ENCODE results near the gene CYSTM1. TPM values are rescaled to one million over a fixed set of nuclear protein-coding genes. Genes with fewer than 3 reads are reported as not detected.

Gene CYSTM1
- total RNA-seq, 1 experiment from 2014 or later, result 93.5 TPM

DNA sequence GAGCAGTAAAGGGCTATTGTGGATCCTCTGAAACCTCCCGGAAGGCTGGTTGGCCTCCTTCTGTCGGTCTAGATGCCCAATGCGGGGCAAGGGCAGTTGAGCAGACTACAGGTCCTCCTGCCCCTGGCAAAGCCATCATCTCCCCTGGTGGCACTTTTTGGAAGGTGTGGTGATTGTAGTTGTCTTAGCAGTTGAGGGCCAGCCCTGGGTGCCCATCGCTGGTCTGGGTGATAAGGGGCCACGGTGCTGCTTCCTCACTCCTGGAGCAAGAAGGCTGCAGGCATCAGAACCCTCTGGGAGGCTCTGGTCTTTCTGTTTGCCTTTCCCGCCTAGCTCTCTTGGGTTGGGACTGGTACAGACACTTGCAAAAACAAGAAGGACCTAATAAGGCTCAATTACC is 63.8 kb downstream of the CYSTM1 start:
- ChIA-PET CTCF (interaction anchor here (1.0 to 1.4 kb wide), 2 partner anchors 13 to 113 kb away, joined by 4 to 7 read pairs; no protein-coding TSS in a partner anchor), POLR2A (no interaction called here)
- Mint-ChIP-seq H3K36me3 (ENCODE audit: insufficient read depth, unreplicated experiment) (peaks cover 26% of the 10 kb centered on the region), H3K4me3 (ENCODE audit: unreplicated experiment) (no peak overlapping the region), H3K27me3 (ENCODE audit: insufficient read depth, unreplicated experiment) (no peaks in the 10 kb centered on the region), H3K9me3 (ENCODE audit: unreplicated experiment) (no peaks in the 10 kb centered on the region), H3K27ac (ENCODE audit: unreplicated experiment) (no peak overlapping the region), H3K4me1 (ENCODE audit: low read depth, unreplicated experiment) (peaks cover 18% of the 10 kb centered on the region)
- H3K27me3 ChIP-seq (replicated peaks; ENCODE audit: control insufficient read depth, insufficient read depth, low read length), result no peaks in the 10 kb centered on the region
- no peaks in the 10 kb centered on the region for H3K36me3 ChIP-seq (ENCODE audit: control insufficient read depth, insufficient read depth, low read length)
- no TSS peak for BruUV-seq (replicated peaks)
- DNase-seq, result no peak
- no peaks in the 10 kb centered on the region for H3K9me3 ChIP-seq
- intact Hi-C loops (cut with micrococcal nuclease; ENCODE audit: unreplicated experiment), result loop anchor here (5.0 kb wide), 1 partner anchor 61 kb away; the partner anchor contains the start of gene CYSTM1
- H3K4me3 ChIP-seq (ENCODE audit: low read depth, low read length), result no peak overlapping the region
- TF ChIP-seq, protein P1, sequence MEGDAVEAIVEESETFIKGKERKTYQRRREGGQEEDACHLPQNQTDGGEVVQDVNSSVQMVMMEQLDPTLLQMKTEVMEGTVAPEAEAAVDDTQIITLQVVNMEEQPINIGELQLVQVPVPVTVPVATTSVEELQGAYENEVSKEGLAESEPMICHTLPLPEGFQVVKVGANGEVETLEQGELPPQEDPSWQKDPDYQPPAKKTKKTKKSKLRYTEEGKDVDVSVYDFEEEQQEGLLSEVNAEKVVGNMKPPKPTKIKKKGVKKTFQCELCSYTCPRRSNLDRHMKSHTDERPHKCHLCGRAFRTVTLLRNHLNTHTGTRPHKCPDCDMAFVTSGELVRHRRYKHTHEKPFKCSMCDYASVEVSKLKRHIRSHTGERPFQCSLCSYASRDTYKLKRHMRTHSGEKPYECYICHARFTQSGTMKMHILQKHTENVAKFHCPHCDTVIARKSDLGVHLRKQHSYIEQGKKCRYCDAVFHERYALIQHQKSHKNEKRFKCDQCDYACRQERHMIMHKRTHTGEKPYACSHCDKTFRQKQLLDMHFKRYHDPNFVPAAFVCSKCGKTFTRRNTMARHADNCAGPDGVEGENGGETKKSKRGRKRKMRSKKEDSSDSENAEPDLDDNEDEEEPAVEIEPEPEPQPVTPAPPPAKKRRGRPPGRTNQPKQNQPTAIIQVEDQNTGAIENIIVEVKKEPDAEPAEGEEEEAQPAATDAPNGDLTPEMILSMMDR (IDR thresholded peaks at IDR 0.05; ENCODE audit: insufficient read depth in 1 of 2, low read depth in 1 of 2, low read length in 1 of 2, severe bottlenecking in 1 of 2, unreplicated experiment in 1 of 2), result no peak
- peaks cover 37% of the 10 kb centered on the region for H3K4me1 ChIP-seq

DNA sequence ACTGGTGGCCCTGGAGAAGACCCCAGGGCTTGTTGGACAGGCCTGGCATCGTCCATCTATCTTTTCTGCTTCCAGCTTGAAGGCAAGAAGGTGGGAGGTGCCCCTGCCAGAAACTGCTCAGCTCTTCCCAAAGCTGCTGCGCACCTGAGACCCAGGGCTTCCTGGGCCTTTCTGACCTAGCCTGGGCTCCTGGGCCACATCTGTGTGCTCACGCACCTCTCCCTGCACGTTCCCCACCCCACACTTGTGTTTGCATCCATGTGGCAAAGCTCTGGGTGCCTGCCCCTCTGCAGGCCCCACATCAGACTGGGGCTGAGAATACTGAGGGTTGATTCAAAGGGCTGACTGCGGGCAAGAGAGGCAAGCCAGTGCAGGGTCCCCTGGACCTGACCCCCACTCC is 64.5 kb downstream of the CYSTM1 start:
- Mint-ChIP-seq H3K36me3 (ENCODE audit: insufficient read depth, unreplicated experiment) (peaks cover 30% of the 10 kb centered on the region), H3K9me3 (ENCODE audit: unreplicated experiment) (no peaks in the 10 kb centered on the region), H3K4me1 (ENCODE audit: low read depth, unreplicated experiment) (peaks cover 15% of the 10 kb centered on the region), H3K27me3 (ENCODE audit: insufficient read depth, unreplicated experiment) (no peaks in the 10 kb centered on the region), H3K4me3 (ENCODE audit: unreplicated experiment) (no peak overlapping the region), H3K27ac (ENCODE audit: unreplicated experiment) (no peak overlapping the region)
- H3K36me3 ChIP-seq (ENCODE audit: control insufficient read depth, insufficient read depth, low read length), result no peaks in the 10 kb centered on the region
- CTCF ChIA-PET, result interaction anchor here (0.6 to 2.8 kb wide), 11 partner anchors 13 to 130 kb away, joined by 3 to 53 read pairs (median 6); partner anchors contain the start of gene HBEGF
- DNase-seq, result no peak
- H3K4me1 ChIP-seq, result peaks cover 37% of the 10 kb centered on the region
- TF ChIP-seq, protein P1 (IDR thresholded peaks at IDR 0.05; ENCODE audit: insufficient read depth in 1 of 2, low read depth in 1 of 2, low read length in 1 of 2, severe bottlenecking in 1 of 2, unreplicated experiment in 1 of 2), result no peak
- intact Hi-C loops (cut with micrococcal nuclease; ENCODE audit: unreplicated experiment), result loop anchor here (5.0 kb wide), 1 partner anchor 62 kb away; the partner anchor contains the start of gene CYSTM1
- no peaks in the 10 kb centered on the region for H3K9me3 ChIP-seq
- H3K27me3 ChIP-seq (replicated peaks; ENCODE audit: control insufficient read depth, insufficient read depth, low read length), result no peaks in the 10 kb centered on the region
- POLR2A ChIA-PET, result interaction anchor here (1.0 to 1.2 kb wide), 2 partner anchors 106 to 107 kb away, joined by 3 to 7 read pairs; partner anchors contain the start of gene HBEGF
- BruUV-seq (replicated peaks), result no TSS peak
- no peak overlapping the region for H3K4me3 ChIP-seq (ENCODE audit: low read depth, low read length)

GRCh38 chr5:140239939-140240700 is 65.1 kb downstream of the CYSTM1 start:
- Mint-ChIP-seq H3K27me3 (ENCODE audit: insufficient read depth, unreplicated experiment) (no peaks in the 10 kb centered on the region), H3K4me1 (ENCODE audit: low read depth, unreplicated experiment) (peaks cover 15% of the 10 kb centered on the region), H3K4me3 (ENCODE audit: unreplicated experiment) (no peak overlapping the region), H3K36me3 (ENCODE audit: insufficient read depth, unreplicated experiment) (peaks cover 36% of the 10 kb centered on the region), H3K27ac (ENCODE audit: unreplicated experiment) (peak overlapping the region; percentile 64), H3K9me3 (ENCODE audit: unreplicated experiment) (no peaks in the 10 kb centered on the region)
- BruUV-seq (replicated peaks), result no TSS peak
- CTCF ChIA-PET, result interaction anchor here (0.6 to 2.8 kb wide), 12 partner anchors 12 to 298 kb away, joined by 3 to 53 read pairs (median 6); partner anchors contain the start of gene HBEGF
- POLR2A ChIA-PET, result interaction anchor here (1.0 to 1.2 kb wide), 2 partner anchors 105 to 106 kb away, joined by 3 to 7 read pairs; partner anchors contain the start of gene HBEGF
- intact Hi-C loops (cut with micrococcal nuclease; ENCODE audit: unreplicated experiment), result loop anchor here (1.0 to 5.0 kb wide), 4 partner anchors 62 to 477 kb away; partner anchors contain the start of genes CYSTM1, HBEGF and PFDN1
- DNase-seq, result peak; percentile 64 to 66
- H3K36me3 ChIP-seq (ENCODE audit: control insufficient read depth, insufficient read depth, low read length), result no peaks in the 10 kb centered on the region
- no peak overlapping the region for H3K4me3 ChIP-seq (ENCODE audit: low read depth, low read length)
- peaks cover 37% of the 10 kb centered on the region for H3K4me1 ChIP-seq
- no peaks in the 10 kb centered on the region for H3K9me3 ChIP-seq
- no peaks in the 10 kb centered on the region for H3K27me3 ChIP-seq (replicated peaks; ENCODE audit: control insufficient read depth, insufficient read depth, low read length)
- TF ChIP-seq, protein P1 (IDR thresholded peaks at IDR 0.05; ENCODE audit: insufficient read depth in 1 of 2, low read depth in 1 of 2, low read length in 1 of 2, severe bottlenecking in 1 of 2, unreplicated experiment in 1 of 2), result peak; percentile 58 to 59

Data from Caco-2 (cell line).